Lower leg skin (tissue), 3 donors: Measurements from ENCODE around the gene JPH4.

Source experiments
- CTCF ChIP-seq, 3 donors: fragments of 450-650 bp; IDR thresholded peaks; one replicate each; pipeline ENCODE4 v1.5.1; 2016; ENCODE audit warnings: antibody characterized with exemption in 3 of 3, mild to moderate bottlenecking in 3 of 3, moderate library complexity in 2 of 3
- POLR2A ChIP-seq, 2 donors: fragments of 450-650 bp; IDR thresholded peaks; one replicate each; pipeline ENCODE4 v1.6.1; 2016 to 2017; ENCODE audit warnings: antibody characterized with exemption in 2 of 2, mild to moderate bottlenecking in 1 of 2, moderate library complexity in 1 of 2

- no peak for TF ChIP-seq CTCF (IDR thresholded peaks at IDR 0.05)
- no peak for TF ChIP-seq POLR2A (IDR thresholded peaks at IDR 0.05)
Measured at GRCh38 chr14:23589606-23590005, 11.0 kb upstream of the JPH4 start.
